ENCODE data around the gene C1QL2.

The C1QL2 gene

DNA sequence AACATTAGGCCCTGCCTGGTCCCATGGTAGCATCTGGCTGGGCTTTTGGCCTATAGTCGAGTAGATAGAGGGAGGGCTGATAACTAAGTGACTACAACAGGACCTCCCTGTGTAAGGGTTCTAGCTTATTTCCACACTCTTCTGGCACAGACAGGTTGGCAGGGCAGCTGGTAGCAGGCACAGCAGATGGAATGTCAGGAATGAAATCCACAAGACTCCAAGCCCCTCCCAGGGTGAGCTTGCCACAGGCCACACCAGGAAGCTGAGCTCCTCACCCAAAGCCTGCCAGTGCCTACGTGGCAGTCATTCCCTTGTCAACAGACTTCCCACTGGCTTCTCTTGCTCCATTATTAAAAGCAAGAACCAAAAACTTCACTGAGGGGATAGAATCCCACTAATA, 20.7 kb upstream of the C1QL2 start:
- no peak for DNase-seq

DNA sequence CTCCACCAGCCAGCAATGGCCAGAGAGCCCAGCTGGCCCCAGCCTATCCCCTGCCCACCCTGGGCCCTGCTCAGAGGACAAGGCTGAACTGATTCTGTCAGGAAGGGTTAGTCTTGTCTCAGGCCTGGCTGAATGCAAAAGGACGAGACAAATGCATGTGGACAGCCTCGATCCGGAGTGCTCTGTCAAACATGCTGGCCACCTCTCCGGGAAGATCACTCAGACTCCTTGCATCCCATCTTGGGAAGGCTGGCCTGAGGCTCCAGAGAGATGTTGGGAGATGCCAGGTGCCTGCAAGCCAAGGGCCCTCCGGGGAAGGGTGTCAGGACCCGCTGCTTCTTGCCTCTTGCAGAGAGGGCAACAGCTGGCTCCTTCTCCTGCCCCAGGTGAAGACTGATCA, 20.2 kb upstream of the C1QL2 start:
- no peak for DNase-seq

DNA sequence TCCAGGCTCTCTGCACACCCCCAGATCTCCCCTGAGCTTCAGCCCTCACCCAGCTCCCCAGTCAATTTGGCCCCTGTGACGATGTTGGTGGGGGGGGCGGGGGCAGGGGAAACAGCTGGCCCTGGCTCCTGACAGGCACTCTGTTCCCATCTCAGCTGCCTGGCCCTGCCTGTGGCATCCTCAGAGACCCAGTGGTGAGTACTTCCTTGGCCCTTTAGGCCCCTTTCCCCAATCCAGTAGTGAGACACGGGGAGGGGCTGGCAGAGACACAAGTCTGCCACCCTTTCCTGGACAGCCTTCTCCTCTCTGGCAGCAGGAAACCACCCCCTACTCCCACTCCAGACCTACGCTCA, 19.3 kb upstream of the C1QL2 start:
- no peak for DNase-seq

DNA sequence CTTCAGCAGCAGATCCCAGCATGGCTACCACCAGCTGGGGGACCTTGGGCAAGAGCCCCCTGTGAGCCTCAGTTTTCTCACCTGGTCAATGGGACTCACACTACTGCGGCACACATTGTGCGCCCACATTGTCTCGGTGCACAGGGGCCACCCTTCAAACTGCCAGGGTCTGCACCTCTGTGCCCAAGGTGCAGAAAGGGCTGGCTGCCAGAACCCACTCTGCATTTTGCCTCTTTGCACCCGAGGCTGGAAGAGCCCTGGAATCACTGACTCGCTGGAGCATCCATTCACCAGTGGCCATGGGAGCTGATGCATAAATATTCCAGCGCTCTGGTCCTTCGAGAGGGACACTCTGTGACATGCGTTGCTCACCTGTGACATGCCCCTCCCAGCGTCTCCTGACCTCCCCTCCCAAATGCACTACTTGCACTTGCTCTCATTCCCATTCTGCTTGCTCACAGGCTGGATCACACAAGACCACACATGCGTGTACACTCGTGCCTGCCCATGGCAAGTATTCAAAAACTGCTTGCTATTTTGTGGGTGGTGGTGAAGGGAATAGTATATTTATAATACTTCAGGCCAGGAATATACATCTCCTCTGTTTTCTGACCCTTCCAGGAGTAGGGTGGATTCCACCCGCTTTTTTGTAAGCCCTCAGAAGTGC, 18.8 kb upstream of the C1QL2 start:
- DNase-seq: no peak

DNA sequence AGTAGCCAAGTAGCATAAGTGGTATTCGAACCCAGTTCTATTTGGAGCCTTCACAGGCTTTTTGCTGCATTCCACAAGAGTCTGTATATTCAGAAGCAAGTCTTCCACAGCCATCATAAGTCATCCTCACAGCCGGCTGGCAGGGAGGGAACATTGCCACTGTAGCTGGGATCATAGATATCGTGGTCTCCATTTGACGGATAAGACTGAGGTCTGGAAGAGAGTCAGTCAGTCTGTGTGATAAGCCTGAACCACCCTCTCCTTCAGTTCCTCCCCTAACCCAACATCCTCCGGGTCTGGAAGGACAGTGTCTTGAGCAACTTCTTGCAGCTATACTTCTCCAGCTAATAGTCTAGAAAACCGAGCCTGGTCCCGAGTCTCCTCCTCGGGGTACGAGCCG, 17.0 kb upstream of the C1QL2 start:
- DNase-seq: no peak

DNA sequence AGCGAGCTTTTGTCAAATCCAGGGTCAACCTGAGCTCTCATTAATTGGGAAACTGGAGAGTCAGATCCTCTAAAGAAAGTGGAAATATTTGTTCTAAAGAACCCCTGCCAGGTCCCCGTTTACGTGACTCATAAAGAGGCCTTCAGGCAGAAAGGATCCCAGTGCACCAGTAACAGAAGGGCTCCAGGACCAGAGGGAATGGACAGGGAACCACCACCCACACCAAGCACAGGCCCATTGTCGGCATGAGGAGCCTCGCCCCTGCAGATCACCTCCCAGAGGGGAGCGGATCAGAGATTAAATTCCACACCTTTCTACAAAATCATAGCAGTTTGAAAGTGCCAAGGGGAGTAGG, 16.4 kb upstream of the C1QL2 start:
- DNase-seq: no peak

DNA sequence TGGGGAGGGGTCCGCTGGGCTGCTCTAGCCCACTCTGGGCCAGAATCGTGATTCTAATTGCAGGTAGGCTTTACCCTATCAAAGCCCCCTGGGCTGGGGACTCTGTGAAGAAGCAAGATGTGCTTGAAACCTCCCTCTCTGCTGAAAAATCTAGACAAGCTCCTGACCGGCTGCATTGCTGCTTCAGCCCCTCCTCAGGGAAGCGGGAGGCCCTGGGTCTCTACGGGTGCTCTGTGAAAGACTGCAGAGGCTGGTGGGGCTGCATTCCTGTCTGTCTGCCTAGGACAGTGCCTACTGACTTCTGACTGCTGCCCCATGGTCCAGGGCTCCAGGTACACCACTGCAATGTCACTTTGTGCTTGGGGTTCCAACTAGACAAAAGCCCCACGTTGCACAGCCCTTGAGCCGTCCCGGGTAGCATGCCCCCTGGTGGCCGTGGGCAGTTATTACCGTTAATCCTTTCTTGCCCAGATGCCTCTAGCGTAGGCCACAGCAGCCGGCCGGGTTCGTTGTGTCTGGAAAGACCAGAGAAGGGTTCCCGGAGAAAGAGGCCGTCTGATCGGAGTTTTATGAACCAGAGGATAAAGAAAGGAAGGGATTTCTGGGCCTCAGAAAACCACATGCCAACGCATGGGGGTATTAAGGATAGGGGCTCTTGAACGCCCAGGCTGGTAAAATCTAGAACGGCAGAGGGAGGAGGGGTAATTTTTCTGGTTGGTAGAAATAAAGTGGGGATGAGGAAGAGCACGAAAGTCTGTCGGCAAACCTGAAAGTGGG, 15.9 kb upstream of the C1QL2 start:
- peak; percentile 12 to 39 (median 24) for DNase-seq

DNA sequence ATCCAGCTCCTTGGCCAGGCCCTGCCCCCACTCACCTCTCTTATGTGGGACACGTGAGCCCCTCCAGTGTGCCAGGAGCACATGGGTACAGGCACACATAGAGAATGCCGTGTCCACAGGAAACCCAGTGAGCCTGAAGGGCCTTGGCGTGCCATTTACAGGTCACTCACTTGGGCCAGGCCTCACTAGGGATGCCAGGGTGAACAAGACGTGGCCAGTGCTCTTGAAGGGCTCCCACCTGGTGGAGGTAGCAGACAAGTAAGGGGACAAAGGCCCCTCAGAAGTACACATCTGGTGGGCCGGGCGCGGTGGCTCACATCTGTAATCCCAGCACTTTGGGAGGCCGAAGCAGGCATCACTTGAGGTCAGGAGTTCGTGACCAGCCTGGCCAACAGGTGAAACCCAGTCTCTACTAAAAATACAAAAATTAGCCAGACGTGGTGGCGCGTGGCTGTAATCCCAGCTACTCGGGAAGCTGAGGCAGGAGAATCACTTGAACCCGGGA, 15.1 kb upstream of the C1QL2 start:
- no peak for DNase-seq

DNA sequence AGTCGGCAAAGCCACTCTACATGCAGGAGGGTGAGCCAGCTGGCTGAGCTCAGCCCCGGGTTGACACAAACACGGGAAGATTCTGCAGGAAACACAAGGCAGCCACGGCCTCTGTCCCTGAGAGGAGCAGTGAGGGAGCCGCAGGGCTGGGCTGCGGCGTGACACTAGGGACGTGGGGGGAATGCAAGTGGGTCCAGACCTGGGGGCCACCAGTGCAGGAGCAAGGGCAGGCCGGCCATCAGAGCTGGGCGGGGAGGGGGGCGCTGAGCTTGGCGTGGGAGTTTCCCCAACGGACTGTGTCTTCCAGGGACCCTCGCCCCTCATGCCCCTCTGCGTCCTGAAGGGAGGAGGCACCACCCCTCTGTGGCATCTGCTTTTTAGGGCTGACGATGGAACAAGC, 12.0 kb upstream of the C1QL2 start:
- DNase-seq: no peak

DNA sequence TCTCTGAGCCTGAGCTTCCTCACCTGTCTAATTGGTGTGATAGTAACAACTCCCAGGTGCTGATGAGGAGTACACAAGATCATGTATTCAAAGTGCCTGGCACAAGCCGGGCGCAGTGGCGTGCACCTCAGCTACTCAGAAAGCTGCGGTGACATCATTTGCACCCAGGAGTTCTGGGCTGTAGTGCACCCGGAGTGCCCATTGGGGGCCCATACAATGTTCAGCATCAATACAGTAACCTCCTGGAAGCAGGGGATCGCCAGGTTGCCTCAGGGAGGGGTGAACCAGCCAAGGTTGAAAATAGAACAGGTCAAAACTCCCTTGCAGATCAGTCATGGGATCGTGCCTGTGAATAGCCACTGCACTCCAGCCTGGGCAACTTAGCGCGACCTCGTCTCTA, 11.2 kb upstream of the C1QL2 start:
- DNase-seq: no peak

DNA sequence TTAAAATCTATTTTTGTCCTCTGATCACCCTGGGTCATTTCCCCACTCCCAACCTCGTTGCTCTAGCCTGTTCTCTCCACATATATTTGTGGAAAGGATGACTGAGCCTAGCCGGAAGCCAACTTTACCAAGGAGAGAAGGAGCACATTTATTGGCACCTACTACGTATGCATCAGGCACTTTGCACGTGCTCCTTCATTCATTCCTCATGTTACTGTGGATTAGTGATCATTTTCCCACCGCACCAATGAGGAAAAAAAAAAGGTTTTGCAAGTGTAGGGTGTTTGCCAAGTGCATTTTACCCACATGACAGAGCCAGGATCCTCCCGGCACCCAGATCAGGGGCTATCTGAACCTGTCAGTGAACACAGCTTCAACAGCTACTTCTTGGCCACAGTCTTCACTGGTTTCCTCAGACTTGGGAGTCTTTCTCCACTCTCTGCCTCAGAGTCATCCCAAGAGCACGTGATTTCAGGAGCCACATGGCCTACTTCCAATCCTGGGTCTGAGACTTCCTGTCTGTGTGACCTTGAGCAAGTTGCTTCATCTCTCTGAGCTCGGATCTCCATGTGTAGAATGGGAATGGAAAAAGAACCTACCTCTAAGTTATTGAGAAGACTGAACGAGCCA, 1.9 kb upstream of the C1QL2 start:
- no peak for DNase-seq

DNA sequence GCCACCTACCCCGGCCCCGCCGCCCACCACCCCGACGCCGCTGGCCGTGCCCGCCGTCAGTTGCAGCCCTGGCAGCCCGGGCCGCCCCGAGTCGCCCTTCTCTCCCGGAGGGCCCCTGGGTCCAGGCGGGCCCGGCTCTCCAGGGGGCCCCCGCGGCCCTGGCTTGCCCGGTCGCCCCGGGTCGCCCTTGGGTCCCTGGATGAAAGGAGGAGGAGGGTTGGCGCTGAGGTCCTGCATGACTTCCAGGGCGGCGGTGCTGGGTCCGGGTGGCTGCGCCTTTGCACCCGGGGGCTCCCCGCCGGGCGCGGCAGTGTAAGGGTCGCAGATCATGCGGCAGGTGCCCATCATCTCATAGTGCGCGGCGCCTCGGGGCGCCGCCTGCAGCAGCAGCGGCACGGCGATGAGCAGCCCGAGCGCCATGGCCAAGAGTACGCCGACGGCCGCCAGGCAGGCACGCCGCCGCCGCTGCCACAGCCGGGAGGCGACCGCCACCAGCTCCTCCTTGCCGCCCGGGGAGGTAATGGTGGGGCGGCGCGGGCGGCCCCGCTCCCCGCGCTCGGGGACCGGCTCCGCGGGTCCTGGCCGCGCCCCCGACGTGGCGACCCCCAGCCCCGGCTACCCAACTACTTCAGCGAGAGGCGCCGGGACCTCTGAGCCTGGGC, 570 bp downstream of the C1QL2 start:
- no peak for DNase-seq

DNA sequence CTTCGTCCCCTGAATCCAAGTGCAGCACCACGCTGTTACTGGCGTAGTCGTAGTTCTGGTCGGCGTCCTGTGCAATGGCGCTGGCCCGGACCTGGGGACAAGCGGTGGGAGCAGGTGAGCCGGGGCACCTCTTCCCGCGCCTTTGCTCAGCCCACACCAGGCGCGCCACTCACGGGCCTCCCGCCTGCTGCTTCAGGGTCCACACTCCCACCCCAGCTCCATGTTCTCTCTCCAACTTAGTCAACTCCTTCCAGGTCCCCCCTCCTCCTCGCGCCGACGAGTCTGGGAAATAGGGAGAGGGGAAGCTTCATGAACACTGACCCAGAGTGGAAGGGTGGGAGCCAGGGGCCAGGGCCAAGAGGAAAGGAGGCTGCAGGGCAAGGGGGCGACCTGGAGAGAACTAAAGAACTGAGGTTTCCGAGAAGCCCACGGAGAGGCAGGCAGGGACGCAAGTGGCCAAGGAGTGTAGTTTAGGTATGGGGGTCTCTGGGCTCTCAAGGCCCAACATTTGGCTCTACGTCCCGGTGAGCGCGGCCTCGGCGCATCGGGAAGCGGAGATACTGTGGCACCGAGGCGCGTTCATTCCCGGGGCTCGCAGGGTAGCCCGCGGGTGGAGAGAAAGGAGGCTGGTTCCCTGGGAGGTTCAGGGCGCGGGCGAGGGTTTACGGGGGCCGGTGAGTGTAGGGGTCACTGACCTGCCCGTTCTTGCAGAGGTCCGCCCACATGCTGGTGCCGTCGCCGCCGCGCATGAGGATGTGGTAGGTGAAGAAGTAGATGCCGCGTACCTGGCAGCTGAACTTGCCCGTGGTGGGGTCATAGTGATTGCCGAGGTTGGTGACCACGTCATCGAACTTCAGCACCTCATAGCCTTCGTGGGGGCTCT, 1.4 kb downstream of the C1QL2 start:
- DNase-seq: no peak

DNA sequence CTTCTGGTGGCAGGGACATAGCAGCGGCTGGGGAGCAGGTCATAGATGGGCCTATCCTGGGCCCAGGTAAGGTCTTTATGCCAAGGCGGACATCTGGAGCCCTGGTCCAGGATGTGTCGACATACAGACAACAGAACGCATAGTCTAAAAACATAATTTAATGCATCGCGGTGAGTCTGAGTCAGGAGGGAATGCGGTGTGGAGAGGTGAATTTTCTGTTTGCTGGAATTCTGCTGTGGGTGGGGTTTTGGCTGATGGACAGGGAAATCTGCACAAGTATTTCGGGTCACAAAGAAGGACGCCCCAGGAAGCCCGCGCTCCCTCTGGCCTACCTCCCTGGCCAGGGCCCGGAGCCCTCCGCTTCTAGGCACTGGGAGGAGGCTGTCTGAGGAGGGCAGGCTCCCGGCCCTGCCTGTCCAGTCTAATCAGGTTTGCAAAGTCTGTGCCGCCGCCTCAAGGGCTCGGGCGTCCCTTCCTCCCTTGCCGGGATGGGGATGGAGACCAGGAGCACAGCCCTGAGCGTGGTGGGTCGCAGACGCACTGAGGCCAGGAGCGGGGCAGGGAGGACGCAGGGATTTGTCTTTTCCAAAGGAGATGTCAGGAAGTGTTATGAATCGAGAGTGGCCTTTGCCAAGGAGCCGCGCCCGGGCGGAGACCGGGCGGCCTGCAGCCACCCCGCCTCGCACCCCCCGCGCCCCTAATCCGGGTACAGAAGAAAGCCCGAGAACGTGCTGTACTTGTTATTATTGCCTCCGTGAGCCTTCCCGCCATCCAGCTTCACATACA, 2.3 kb downstream of the C1QL2 start:
- no peak for DNase-seq

DNA sequence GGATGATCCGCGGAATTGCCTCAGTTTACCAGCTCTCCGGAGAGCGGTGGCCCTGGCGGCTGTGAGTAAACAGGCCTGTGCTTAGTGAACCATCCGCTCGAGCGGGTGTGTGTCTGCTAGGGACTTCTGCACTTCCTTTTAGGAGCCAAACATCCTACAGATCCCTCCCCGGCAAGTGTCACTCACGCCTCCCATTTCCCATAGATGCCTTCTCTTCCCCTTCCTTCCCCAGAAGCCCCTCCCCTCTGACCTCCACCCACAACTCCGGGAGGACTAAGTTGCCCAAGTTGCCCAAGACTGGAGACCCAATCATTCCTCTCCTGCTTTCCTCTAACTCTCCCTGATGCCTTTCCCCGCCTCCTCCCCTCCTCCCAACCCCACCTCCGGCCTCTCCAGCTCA, 2.9 kb downstream of the C1QL2 start:
- DNase-seq: no peak

DNA sequence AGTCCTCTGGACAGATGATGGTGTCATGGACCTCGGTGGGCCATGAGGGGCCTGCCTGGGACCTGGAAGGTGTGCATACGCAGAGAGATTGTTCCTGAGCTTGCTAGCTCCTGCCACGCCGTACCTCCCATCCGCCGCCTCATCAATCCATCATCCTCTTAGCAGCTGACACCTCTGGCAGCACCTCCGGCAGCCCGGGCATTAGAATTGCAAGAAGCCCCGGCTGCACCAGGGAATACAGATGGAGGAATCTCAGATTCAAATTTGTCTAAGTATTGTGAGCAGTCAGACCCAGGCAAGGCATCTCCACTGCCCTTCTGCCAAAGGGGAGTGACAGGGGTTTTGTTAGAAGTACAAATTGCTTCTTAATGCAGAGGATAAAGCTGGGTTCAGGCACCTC, 4.5 kb downstream of the C1QL2 start:
- no peak for DNase-seq

DNA sequence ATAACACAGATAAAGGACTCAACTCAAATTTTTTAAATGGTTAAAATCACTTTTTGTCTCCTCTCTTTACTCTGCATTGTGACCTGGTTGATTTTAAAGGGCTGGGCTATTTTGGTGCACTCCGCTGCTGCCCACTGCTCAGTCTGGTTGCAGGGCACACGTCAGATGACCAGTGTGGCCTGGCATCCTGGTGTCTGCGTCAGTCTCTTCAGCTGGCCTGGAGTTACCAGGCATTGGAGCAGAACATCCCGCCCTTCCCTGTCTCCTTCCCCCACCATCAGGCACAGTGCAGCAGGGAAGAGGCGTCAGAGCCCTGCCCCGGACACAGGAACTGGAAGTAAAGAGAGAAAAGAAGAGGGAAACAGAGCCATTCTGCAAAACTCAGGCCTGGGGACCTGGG, 8.9 kb downstream of the C1QL2 start:
- no peak for DNase-seq

DNA sequence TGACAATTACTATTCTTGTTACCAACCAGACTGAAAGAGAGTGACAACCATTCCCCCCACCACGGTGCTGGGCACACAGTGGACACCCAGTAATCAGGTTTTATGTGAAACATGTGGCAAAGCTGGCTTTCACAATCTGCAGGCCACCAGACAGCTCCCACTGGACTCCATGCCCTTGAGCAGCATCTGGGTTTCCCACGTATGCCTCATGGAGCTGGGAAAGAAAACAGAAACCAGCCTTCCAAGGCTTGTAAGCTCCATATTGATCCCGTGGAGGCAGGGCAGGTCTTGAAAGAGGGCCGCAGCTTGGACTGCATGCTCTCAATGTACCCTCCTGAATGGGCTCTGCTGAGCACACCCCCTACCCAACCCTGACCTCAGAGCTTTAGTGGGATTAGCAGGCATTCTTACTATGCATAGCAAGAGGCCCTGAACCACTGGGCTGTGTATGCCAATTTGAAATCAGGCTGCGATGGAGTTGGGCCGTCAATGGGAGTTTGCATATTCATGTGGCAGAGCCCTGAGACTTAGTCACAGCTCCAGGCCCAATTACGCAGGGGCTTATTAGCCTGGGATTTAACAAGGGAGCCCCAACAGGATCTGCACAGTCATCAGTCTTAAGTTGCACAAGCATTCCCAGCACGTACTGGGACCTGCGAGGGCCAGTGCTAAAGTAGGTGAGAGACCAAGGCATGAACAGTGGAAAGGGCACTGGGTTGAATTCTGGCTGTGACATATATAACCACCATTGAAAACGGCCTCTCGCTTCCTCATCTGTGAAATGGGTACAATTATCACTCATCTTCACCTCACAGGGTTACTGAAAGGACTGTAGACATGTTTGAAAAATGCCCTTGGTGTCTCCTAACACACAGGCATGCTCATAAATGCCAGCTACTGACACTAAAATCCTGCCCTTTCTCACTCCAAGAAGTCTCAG, 10.5 kb downstream of the C1QL2 start:
- no peak for DNase-seq

DNA sequence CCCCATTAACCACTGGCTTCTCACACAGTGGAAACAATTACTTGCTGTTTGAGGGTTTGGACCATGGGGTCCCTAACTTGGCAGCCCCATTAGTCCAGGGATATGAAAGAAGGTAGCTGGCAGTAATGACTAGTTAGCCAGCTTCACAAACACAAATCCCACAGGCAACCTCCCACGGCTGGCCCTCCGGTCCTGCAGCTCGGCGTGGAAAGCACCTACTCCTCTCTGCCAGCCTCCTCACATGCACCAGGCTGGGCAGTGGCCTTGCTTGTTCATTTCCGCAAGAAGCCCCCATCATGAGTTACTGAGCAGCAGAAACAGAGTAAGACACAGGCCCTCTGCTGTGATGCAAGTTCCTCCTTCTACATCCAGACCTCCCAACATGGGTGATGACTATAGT, 13.7 kb downstream of the C1QL2 start:
- no peak for DNase-seq

DNA sequence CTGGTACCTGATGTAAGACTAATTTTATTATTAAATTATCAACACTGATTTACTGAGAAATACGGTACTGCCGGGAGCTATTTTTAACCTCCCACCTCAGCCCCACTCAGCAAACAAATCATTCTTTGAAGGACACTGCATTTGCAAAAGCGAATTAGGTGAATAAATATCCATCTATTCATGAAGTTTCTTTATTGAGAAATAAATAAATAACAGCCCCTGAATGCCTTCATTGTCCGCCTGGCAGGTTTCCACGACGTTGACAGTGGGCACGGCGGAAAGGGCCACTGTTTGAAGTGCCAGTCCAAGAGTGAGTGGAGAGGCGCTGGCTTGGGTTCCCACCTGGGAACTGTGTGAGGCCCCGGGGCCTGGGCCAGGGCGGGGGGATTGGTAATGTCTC, 15.7 kb downstream of the C1QL2 start:
- DNase-seq: no peak

DNA sequence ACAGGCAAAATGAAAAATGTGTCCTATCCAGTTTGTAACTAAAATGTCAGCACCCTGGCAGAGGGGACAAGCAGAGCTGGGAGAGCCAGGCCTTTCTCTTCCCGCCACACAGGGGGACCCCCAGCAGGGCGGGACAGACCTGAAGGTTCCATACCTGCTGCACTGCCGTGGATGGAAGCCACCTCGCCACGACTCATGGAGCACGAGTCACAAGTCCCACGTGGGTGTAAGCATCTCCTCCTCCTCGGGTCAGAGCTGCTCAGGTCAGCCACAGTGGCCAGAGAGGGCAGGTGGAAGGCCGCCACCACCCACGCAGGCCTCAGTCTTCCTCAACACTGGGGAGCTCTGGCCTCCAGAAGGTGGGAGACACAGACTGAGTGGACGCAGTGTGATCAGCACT, 21.0 kb downstream of the C1QL2 start:
- DNase-seq: no peak

Measured in T-helper 2 cell (primary cell).